Measurements from ENCODE around the gene PRDM16. TPM values are rescaled to one million over a fixed set of nuclear protein-coding genes. Genes with fewer than 3 reads are reported as not detected.

PRDM16 gene
- total RNA-seq, 1 donor = 6.5 TPM

GRCh38 chr1:3372317-3372716, 303.3 kb downstream of the PRDM16 start:
- Histone ChIP-seq H4K20me1 (ENCODE audit: insufficient read depth, low read length) (no peaks in the 10 kb centered on the region), H3K9me3 (ENCODE audit: low read depth, low read length) (no peaks in the 10 kb centered on the region), H3K4me3 (ENCODE audit: insufficient read depth, low read length) (no peak overlapping the region), H3K36me3 (ENCODE audit: insufficient read depth, low read length) (no peaks in the 10 kb centered on the region), H3K27ac (ENCODE audit: low read depth, low read length) (peak overlapping the region; percentile 52), H3K4me2 (ENCODE audit: insufficient read depth, low read length) (peak overlapping the region; percentile 11), H3K27me3 (ENCODE audit: insufficient read depth, low read length) (no peaks in the 10 kb centered on the region), H3K79me2 (ENCODE audit: insufficient read depth, low read length) (no peaks in the 10 kb centered on the region), H3K4me1 (ENCODE audit: insufficient read depth, low read length) (peaks cover 52% of the 10 kb centered on the region), H2AFZ (ENCODE audit: low read length) (no peak overlapping the region)
- TF ChIP-seq CTCF (IDR thresholded peaks at IDR 0.05; ENCODE audit: extremely low read depth, low read depth, low read length) = no peak
- DNase-seq (ENCODE audit: insufficient read length, low spot score, missing footprints) = no peak

GRCh38 chr1:3373175-3373574, 304.2 kb downstream of the PRDM16 start:
- no peaks in the 10 kb centered on the region for H3K36me3 ChIP-seq (ENCODE audit: insufficient read depth, low read length)
- H3K9me3 ChIP-seq (ENCODE audit: low read depth, low read length) = no peaks in the 10 kb centered on the region
- H3K79me2 ChIP-seq (ENCODE audit: insufficient read depth, low read length) = no peaks in the 10 kb centered on the region
- TF ChIP-seq CTCF (IDR thresholded peaks at IDR 0.05; ENCODE audit: extremely low read depth, low read depth, low read length) = no peak
- no peak overlapping the region for H3K4me3 ChIP-seq (ENCODE audit: insufficient read depth, low read length)
- no peak overlapping the region for H3K4me2 ChIP-seq (ENCODE audit: insufficient read depth, low read length)
- H3K27ac ChIP-seq (ENCODE audit: low read depth, low read length) = peak overlapping the region; percentile 52
- H4K20me1 ChIP-seq (ENCODE audit: insufficient read depth, low read length) = no peaks in the 10 kb centered on the region
- no peak overlapping the region for H2AFZ ChIP-seq (ENCODE audit: low read length)
- H3K4me1 ChIP-seq (ENCODE audit: insufficient read depth, low read length) = peaks cover 44% of the 10 kb centered on the region
- DNase-seq (ENCODE audit: insufficient read length, low spot score, missing footprints) = no peak
- H3K27me3 ChIP-seq (ENCODE audit: insufficient read depth, low read length) = no peaks in the 10 kb centered on the region

- Histone ChIP-seq H3K27ac (ENCODE audit: low read depth, low read length) (peak overlapping the region; percentile 52), H3K9me3 (ENCODE audit: low read depth, low read length) (no peaks in the 10 kb centered on the region), H3K27me3 (ENCODE audit: insufficient read depth, low read length) (no peaks in the 10 kb centered on the region), H4K20me1 (ENCODE audit: insufficient read depth, low read length) (no peaks in the 10 kb centered on the region), H3K79me2 (ENCODE audit: insufficient read depth, low read length) (no peaks in the 10 kb centered on the region), H3K4me1 (ENCODE audit: insufficient read depth, low read length) (peaks cover 37% of the 10 kb centered on the region), H3K4me3 (ENCODE audit: insufficient read depth, low read length) (no peak overlapping the region), H2AFZ (ENCODE audit: low read length) (no peak overlapping the region), H3K36me3 (ENCODE audit: insufficient read depth, low read length) (no peaks in the 10 kb centered on the region), H3K4me2 (ENCODE audit: insufficient read depth, low read length) (no peak overlapping the region)
- no peak for DNase-seq (ENCODE audit: insufficient read length, low spot score, missing footprints)
- TF ChIP-seq CTCF (IDR thresholded peaks at IDR 0.05; ENCODE audit: extremely low read depth, low read depth, low read length) = no peak
Observed at GRCh38 chr1:3373700-3374405, 304.9 kb downstream of the PRDM16 start.

- no peak overlapping the region for H3K4me3 ChIP-seq (ENCODE audit: insufficient read depth, low read length)
- H2AFZ ChIP-seq (ENCODE audit: low read length) = no peak overlapping the region
- H3K4me1 ChIP-seq (ENCODE audit: insufficient read depth, low read length) = peaks cover 28% of the 10 kb centered on the region
- H4K20me1 ChIP-seq (ENCODE audit: insufficient read depth, low read length) = no peaks in the 10 kb centered on the region
- no peaks in the 10 kb centered on the region for H3K36me3 ChIP-seq (ENCODE audit: insufficient read depth, low read length)
- no peak overlapping the region for H3K27ac ChIP-seq (ENCODE audit: low read depth, low read length)
- H3K9me3 ChIP-seq (ENCODE audit: low read depth, low read length) = no peaks in the 10 kb centered on the region
- H3K79me2 ChIP-seq (ENCODE audit: insufficient read depth, low read length) = no peaks in the 10 kb centered on the region
- no peak overlapping the region for H3K4me2 ChIP-seq (ENCODE audit: insufficient read depth, low read length)
- peak; percentile 96 for DNase-seq (ENCODE audit: insufficient read length, low spot score, missing footprints)
- no peak for TF ChIP-seq CTCF (IDR thresholded peaks at IDR 0.05; ENCODE audit: extremely low read depth, low read depth, low read length)
- no peaks in the 10 kb centered on the region for H3K27me3 ChIP-seq (ENCODE audit: insufficient read depth, low read length)
Observed at GRCh38 chr1:3375245-3375644, 306.2 kb downstream of the PRDM16 start.

Measured in osteoblast (primary cell).